ENCODE measurements around the gene BCL2L12. TPM values are rescaled to one million over a fixed set of nuclear protein-coding genes. Genes with fewer than 3 reads are reported as not detected.

Gene BCL2L12
- total RNA-seq, 1 donor = 5.1 TPM

DNA sequence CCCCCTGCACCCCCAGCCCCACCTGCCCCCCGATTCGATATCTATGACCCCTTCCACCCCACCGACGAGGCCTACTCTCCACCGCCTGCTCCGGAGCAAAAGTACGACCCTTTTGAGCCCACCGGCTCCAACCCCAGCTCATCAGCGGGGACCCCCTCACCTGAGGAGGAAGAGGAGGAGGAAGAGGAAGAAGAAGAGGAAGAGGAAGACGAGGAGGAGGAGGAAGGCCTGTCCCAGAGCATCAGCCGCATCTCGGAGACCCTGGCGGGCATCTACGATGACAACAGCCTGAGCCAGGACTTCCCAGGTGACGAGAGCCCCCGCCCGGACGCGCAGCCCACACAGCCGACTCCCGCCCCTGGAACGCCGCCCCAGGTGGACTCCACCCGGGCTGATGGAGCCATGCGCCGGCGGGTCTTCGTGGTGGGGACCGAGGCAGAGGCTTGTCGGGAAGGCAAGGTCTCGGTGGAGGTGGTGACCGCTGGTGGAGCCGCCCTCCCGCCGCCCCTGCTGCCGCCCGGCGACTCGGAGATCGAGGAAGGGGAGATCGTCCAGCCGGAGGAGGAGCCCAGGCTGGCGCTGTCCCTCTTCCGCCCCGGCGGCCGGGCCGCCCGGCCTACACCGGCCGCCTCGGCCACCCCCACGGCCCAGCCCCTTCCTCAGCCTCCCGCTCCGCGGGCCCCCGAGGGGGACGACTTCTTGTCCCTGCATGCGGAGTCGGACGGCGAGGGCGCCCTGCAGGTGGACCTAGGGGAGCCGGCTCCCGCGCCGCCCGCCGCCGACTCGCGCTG is 14.5 kb upstream of the BCL2L12 start:
- Histone ChIP-seq H3K4me3 (ENCODE audit: insufficient read depth, low read length) (no peak overlapping the region), H4K20me1 (ENCODE audit: insufficient read depth, low read length) (peaks cover 30% of the 10 kb centered on the region), H3K4me2 (ENCODE audit: insufficient read depth, low read length) (no peak overlapping the region), H3K9me3 (ENCODE audit: low read depth, low read length) (no peaks in the 10 kb centered on the region), H3K27me3 (ENCODE audit: insufficient read depth, low read length) (no peaks in the 10 kb centered on the region), H3K4me1 (ENCODE audit: insufficient read depth, low read length) (no peaks in the 10 kb centered on the region), H3K36me3 (ENCODE audit: insufficient read depth, low read length) (peaks cover 61% of the 10 kb centered on the region), H3K27ac (ENCODE audit: low read depth, low read length) (no peak overlapping the region), H2AFZ (ENCODE audit: low read length) (no peak overlapping the region), H3K79me2 (ENCODE audit: insufficient read depth, low read length) (peaks cover 51% of the 10 kb centered on the region)
- DNase-seq (ENCODE audit: insufficient read length, low spot score, missing footprints) = no peak
- TF ChIP-seq, protein P1, sequence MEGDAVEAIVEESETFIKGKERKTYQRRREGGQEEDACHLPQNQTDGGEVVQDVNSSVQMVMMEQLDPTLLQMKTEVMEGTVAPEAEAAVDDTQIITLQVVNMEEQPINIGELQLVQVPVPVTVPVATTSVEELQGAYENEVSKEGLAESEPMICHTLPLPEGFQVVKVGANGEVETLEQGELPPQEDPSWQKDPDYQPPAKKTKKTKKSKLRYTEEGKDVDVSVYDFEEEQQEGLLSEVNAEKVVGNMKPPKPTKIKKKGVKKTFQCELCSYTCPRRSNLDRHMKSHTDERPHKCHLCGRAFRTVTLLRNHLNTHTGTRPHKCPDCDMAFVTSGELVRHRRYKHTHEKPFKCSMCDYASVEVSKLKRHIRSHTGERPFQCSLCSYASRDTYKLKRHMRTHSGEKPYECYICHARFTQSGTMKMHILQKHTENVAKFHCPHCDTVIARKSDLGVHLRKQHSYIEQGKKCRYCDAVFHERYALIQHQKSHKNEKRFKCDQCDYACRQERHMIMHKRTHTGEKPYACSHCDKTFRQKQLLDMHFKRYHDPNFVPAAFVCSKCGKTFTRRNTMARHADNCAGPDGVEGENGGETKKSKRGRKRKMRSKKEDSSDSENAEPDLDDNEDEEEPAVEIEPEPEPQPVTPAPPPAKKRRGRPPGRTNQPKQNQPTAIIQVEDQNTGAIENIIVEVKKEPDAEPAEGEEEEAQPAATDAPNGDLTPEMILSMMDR (IDR thresholded peaks at IDR 0.05; ENCODE audit: extremely low read depth, low read depth, low read length) = no peak

DNA sequence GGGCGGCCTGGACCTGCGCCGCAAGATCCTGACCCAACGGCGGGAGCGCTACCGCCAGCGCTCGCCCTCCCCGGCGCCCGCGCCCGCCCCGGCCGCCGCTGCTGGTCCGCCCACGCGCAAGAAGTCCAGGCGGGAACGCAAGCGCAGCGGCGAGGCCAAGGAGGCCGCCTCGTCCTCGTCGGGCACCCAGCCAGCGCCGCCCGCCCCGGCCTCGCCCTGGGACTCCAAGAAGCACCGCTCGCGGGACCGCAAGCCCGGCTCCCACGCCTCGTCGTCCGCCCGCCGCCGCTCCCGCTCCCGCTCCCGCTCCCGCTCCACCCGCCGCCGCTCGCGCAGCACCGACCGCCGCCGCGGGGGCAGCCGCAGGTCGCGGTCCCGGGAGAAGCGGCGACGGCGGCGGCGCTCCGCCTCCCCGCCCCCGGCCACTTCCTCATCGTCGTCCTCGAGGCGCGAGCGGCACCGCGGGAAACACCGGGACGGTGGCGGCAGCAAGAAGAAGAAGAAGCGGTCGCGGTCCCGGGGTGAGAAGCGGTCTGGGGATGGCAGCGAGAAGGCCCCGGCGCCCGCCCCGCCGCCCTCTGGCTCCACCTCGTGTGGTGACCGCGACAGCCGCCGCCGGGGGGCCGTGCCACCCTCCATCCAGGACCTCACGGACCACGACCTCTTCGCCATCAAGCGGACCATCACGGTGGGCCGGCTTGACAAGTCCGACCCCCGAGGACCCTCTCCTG is 13.7 kb upstream of the BCL2L12 start:
- Histone ChIP-seq H3K9me3 (ENCODE audit: low read depth, low read length) (no peaks in the 10 kb centered on the region), H3K27ac (ENCODE audit: low read depth, low read length) (no peak overlapping the region), H4K20me1 (ENCODE audit: insufficient read depth, low read length) (peaks cover 26% of the 10 kb centered on the region), H3K79me2 (ENCODE audit: insufficient read depth, low read length) (peaks cover 44% of the 10 kb centered on the region), H3K36me3 (ENCODE audit: insufficient read depth, low read length) (peaks cover 61% of the 10 kb centered on the region), H3K4me3 (ENCODE audit: insufficient read depth, low read length) (no peak overlapping the region), H3K4me2 (ENCODE audit: insufficient read depth, low read length) (no peak overlapping the region), H2AFZ (ENCODE audit: low read length) (no peak overlapping the region), H3K4me1 (ENCODE audit: insufficient read depth, low read length) (no peaks in the 10 kb centered on the region), H3K27me3 (ENCODE audit: insufficient read depth, low read length) (no peaks in the 10 kb centered on the region)
- TF ChIP-seq, protein P1 (IDR thresholded peaks at IDR 0.05; ENCODE audit: extremely low read depth, low read depth, low read length) = no peak
- no peak for DNase-seq (ENCODE audit: insufficient read length, low spot score, missing footprints)

DNA sequence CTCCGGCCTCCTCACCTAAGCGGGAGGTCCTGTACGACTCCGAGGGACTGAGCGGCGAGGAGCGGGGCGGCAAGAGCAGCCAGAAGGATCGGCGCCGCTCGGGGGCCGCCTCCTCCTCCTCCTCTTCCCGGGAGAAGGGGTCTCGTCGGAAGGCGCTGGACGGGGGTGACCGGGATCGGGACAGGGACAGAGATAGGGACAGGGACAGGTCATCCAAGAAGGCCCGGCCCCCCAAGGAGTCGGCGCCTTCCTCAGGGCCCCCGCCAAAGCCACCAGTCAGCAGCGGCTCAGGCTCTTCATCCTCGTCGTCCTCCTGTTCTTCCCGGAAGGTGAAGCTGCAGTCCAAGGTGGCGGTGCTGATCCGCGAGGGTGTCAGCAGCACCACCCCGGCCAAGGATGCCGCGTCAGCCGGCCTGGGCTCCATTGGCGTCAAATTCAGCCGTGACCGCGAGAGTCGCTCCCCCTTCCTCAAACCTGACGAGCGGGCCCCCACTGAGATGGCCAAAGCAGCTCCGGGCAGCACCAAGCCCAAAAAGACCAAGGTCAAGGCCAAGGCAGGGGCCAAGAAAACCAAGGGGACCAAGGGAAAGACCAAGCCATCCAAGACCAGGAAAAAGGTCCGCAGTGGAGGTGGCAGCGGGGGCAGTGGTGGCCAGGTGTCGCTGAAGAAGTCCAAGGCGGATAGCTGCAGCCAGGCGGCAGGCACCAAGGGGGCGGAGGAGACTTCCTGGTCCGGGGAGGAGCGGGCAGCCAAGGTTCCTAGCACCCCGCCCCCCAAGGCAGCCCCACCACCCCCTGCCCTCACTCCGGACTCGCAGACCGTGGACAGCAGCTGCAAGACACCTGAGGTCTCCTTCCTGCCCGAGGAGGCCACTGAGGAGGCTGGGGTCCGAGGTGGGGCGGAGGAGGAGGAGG is 12.9 kb upstream of the BCL2L12 start:
- Histone ChIP-seq H3K4me3 (ENCODE audit: insufficient read depth, low read length) (no peak overlapping the region), H3K27ac (ENCODE audit: low read depth, low read length) (no peak overlapping the region), H3K79me2 (ENCODE audit: insufficient read depth, low read length) (peaks cover 35% of the 10 kb centered on the region), H3K9me3 (ENCODE audit: low read depth, low read length) (no peaks in the 10 kb centered on the region), H4K20me1 (ENCODE audit: insufficient read depth, low read length) (peaks cover 19% of the 10 kb centered on the region), H3K36me3 (ENCODE audit: insufficient read depth, low read length) (peaks cover 60% of the 10 kb centered on the region), H3K27me3 (ENCODE audit: insufficient read depth, low read length) (no peaks in the 10 kb centered on the region), H3K4me2 (ENCODE audit: insufficient read depth, low read length) (no peak overlapping the region), H2AFZ (ENCODE audit: low read length) (no peak overlapping the region), H3K4me1 (ENCODE audit: insufficient read depth, low read length) (no peaks in the 10 kb centered on the region)
- TF ChIP-seq, protein P1 (IDR thresholded peaks at IDR 0.05; ENCODE audit: extremely low read depth, low read depth, low read length) = no peak
- no peak for DNase-seq (ENCODE audit: insufficient read length, low spot score, missing footprints)
